GM13977 (cell line): Measurements from ENCODE around the gene SYT10.
"Not testable (repeated sequence)": the region's sequence is repeated elsewhere in the genome, so short reads cannot be mapped to it uniquely, and the experiment has no call there.

Experiments used
- DNase-seq: peaks from one replicate; pipeline ENCODE4 v3.0.0; 2012; ENCODE audit warnings: low spot score
- in situ Hi-C: fragments of 300-500 bp; cut with MboI; formaldehyde crosslinking; loops from one replicate; pipeline ENCODE4 v1.12.0; 2022; ENCODE audit warnings: low sequenced_read_pairs, low pct_unique_long_range_greater_than_20kb, mixed read lengths, inconsistent platforms; ENCODE audit not compliant: unreplicated experiment
- TF ChIP-seq, protein P1 (sequence below): IDR thresholded peaks from 2 replicates; pipeline ENCODE4 v1.5.1; 2012; ENCODE audit warnings: mild to moderate bottlenecking, control low read depth; ENCODE audit not compliant: insufficient read depth; ENCODE audit errors: extremely low read depth, missing control alignments

Gene SYT10

DNA sequence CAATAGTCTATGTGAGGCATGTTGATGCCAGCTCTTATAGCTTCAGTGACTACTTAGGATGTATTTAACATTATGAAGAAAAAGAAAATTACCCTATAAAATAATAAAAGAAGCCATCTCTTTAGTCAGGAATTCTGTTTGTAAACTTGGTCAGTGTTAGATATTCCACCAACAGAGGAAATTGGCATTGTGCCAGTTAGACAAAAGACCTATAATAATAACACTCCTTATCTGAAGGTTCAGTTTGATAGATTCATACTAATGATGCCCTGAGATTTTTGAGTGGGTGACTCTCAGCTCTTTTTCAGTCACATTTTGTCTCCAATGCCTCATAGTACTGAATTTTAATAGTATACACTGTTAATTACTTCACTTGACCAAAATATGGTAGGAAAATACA is 6.6 kb downstream of the SYT10 start:
- in situ Hi-C loops, result no loop called here
- no peak for DNase-seq
- TF ChIP-seq, protein P1, sequence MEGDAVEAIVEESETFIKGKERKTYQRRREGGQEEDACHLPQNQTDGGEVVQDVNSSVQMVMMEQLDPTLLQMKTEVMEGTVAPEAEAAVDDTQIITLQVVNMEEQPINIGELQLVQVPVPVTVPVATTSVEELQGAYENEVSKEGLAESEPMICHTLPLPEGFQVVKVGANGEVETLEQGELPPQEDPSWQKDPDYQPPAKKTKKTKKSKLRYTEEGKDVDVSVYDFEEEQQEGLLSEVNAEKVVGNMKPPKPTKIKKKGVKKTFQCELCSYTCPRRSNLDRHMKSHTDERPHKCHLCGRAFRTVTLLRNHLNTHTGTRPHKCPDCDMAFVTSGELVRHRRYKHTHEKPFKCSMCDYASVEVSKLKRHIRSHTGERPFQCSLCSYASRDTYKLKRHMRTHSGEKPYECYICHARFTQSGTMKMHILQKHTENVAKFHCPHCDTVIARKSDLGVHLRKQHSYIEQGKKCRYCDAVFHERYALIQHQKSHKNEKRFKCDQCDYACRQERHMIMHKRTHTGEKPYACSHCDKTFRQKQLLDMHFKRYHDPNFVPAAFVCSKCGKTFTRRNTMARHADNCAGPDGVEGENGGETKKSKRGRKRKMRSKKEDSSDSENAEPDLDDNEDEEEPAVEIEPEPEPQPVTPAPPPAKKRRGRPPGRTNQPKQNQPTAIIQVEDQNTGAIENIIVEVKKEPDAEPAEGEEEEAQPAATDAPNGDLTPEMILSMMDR, result no peak

DNA sequence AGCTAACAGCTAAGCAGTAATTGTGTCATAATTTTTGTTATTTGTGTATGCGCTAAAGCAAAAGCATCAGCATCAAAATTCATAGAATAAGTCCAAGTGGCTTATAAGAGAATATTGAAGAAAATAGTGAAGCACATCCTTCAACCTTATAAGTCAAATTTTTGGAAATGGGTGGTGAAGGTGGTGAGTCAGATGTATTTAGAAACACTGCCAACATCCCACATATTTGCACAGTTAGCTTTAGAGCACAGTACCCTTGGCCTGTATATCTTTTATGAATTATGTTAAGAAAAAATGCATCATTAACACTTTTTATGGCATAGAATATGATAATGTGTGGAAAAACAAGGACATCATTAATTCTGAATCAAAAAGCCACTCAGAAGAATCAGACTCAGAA is 8.0 kb downstream of the SYT10 start:
- TF ChIP-seq, protein P1, result no peak
- in situ Hi-C loops, result no loop called here
- DNase-seq, result no peak

DNA sequence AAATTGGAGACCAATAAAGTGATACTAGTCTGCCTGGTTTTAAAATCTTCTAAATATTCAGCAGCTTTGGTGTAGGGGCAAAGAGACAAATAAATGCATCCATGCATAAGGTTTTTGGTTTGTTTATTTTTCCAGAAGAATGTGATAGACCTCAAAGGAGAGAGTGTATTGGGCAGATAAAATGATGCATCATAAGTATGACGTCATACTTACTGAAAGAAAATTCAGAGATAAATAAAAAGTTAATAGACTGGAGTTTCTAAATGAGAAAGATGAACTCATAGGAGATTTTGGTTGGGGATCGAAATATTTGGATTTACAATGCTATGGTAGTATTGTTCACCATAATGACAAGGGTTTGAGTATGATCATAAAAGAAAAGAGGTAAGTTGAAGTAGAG is 10.2 kb downstream of the SYT10 start:
- DNase-seq, result no peak
- TF ChIP-seq, protein P1, result no peak
- in situ Hi-C loops, result no loop called here

DNA sequence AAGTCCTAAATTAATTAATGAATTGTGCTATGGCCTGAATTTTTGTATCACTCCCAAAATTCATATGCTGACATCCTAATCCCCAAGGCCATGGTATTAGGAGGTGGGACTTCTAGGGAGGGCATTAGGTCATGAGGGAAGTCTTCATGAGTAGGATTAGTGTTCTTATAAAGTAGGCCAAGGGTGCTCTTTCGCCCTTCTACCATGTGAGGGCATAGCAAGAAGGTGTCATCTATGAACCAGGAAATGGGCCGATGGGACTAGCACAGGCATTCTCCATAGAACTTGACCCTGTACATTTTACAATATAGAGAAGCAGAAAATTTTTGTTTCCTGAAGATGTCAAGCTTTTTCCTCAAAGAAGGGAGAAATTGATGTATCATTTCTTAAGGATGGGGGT is 12.5 kb downstream of the SYT10 start:
- no peak for DNase-seq
- TF ChIP-seq, protein P1, result no peak
- in situ Hi-C loops, result no loop called here

DNA sequence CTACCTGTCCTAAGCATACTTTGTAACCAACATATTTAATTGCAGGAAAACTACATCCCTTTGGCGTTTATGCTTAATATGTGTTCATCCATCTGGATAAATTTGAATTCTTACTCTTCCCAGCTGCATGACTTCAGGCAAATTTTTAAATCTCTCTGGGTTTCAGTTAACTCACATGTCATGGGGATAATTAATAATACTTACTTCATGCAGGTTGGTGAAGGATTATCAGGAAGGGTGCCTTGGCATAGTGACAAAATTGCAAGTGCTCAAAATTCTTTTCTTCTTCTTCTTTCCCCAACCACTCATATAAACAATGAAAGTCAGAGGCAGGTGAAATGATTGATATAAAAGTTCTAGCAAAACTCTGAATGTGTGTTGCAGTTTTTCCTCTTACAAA is 15.9 kb downstream of the SYT10 start:
- no peak for DNase-seq
- TF ChIP-seq, protein P1, result no peak
- in situ Hi-C loops, result no loop called here

DNA sequence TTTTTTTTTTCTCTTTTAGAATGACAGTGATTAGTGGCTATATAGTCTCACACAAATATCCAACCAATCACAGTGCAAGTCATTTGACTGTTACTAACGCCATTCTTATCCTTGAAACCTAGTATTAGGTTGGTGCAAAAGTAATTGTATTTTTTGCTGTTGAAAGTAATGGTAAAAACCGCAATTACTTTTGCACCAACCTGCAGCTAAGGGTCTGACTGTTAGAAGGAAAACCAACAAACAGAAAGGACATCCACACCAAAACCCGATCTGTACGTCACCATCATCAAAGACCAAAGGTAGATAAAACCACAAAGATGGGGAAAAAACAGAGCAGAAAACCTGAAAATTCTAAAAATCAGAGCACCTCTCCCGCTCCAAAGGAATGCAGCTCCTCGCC is 27.2 kb downstream of the SYT10 start:
- in situ Hi-C loops, DNase-seq: not testable (repeated sequence)

DNA sequence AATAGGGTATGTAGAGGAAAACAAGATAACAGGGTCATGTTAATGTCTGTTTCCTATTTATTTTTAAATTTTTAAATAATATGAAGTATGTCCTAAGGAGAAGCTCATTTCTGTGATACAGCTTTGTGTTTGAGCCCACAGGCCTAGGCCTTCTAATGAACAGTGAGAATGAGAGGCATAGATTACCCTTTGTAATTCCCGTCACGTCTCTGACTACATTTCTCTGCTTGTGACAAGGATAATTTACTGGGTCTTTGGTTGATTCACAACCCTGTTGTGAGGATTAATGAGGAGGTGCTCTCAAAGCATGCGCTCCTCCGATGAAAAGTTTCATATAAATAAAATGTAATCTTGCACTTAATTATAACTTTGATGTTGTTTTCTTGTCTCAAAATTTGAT is 56.1 kb downstream of the SYT10 start:
- in situ Hi-C loops, result no loop called here
- TF ChIP-seq, protein P1, result no peak
- DNase-seq, result no peak
